K562 (cell line): ENCODE results near the gene DNMT3A. TPM values are rescaled to one million over a fixed set of nuclear protein-coding genes. Genes with fewer than 3 reads are reported as not detected.

Experiments
- ATAC-seq: fragments of 200-7000 bp; cut with Tn5 transposase; 3 replicates; pipeline ENCODE4 v1.9.1; 2020; ENCODE audit warnings: moderate library complexity
- BruUV-seq: library from RNA; stranded (reverse); fragments of 400-500 nt; replicated peaks from 2 replicates; lab custom pipeline; 2021; lab: Mats Ljungman, UMichigan
- CTCF ChIA-PET: fragments of 300-600 bp; formaldehyde crosslinking; extraction: SDS; loops from one replicate; lab custom pipeline; 2021; ENCODE audit warnings: low intra/inter-chr PET ratio; lab: Yijun Ruan, JAX
- POLR2A ChIA-PET: fragments of 300-600, 350-650 bp; sonication (Branson Sonifier 250); formaldehyde crosslinking; extraction: SDS; loops from one replicate; lab custom pipeline; 2021; ENCODE audit warnings: antibody characterized with exemption, inconsistent platforms; lab: Yijun Ruan, JAX
- DNase-seq, 4 experiments: peaks; one replicate each; pipeline versions ENCODE4 v3.0.0 to v3.0.0-alpha.2; 2011 to 2018; ENCODE audit warnings: low spot score in 3 of 4, mixed read lengths in 3 of 4; ENCODE audit errors: extremely low read depth in 1 of 4
- FAIRE-seq: peaks from 2 replicates; lab custom pipeline; 2011; peaks lifted over from hg19 to GRCh38; lab: Jason Lieb, UNC
- H2AFZ ChIP-seq: 2 replicates; pipeline ENCODE4 v1.6.0; 2011; ENCODE audit warnings: low read depth, low read length, control low read depth, inconsistent platforms
- H3K27ac ChIP-seq: fragments of 200-600 bp; 3 replicates; pipeline ENCODE4 v1.8.0; 2011; ENCODE audit warnings: low read depth, mild to moderate bottlenecking, control low read depth, inconsistent platforms, low read length, moderate library complexity, mixed read lengths; ENCODE audit errors: extremely low read depth
- H3K27me3 ChIP-seq, 2 experiments: fragments of 300-600 bp in 1 of 2; 2 replicates in 1 of 2; 3 replicates in 1 of 2; pipeline versions ENCODE4 v1.6.0 to v1.8.0; 2011; ENCODE audit warnings: inconsistent platforms in 2 of 2, low read length in 2 of 2, mild to moderate bottlenecking in 1 of 2, mixed read lengths in 1 of 2, moderate library complexity in 1 of 2; ENCODE audit not compliant: control insufficient read depth in 2 of 2, insufficient read depth in 2 of 2
- H3K36me3 ChIP-seq: fragments of 300-600 bp; 3 replicates; pipeline ENCODE4 v1.8.0; 2011; ENCODE audit warnings: mild to moderate bottlenecking, low read length, inconsistent platforms; ENCODE audit not compliant: control insufficient read depth, insufficient read depth
- H3K4me1 ChIP-seq, 2 experiments: fragments of 200-600 bp in 1 of 2; replicated peaks in 1 of 2; 2 replicates in 1 of 2; 3 replicates in 1 of 2; pipeline versions ENCODE4 v1.5.1 to v1.8.0; 2011; ENCODE audit warnings: inconsistent platforms in 2 of 2, low read length in 2 of 2, mild to moderate bottlenecking in 1 of 2, mixed read lengths in 1 of 2, moderate library complexity in 1 of 2; ENCODE audit not compliant: control insufficient read depth in 2 of 2, insufficient read depth in 2 of 2
- H3K4me2 ChIP-seq: 2 replicates; pipeline ENCODE4 v1.6.1; 2011; ENCODE audit warnings: low read length, control low read depth, inconsistent platforms, mixed read lengths; ENCODE audit not compliant: insufficient read depth
- H3K4me3 ChIP-seq: fragments of 200-600 bp; sonication (generic), shearing (Covaris generic); 2 replicates; pipeline ENCODE4 v1.5.1; 2016; ENCODE audit warnings: control low read depth, inconsistent platforms
- H3K79me2 ChIP-seq: fragments of 200-600 bp; 3 replicates; pipeline ENCODE4 v1.8.0; 2011; ENCODE audit warnings: low read length, inconsistent platforms; ENCODE audit not compliant: control insufficient read depth, insufficient read depth
- H3K9ac ChIP-seq, 2 experiments: 2 replicates each; pipeline versions ENCODE4 v1.6.0 to v1.6.1; 2011; ENCODE audit warnings: low read depth in 2 of 2, low read length in 2 of 2, control low read depth in 1 of 2, inconsistent platforms in 1 of 2, mild to moderate bottlenecking in 1 of 2, mixed read lengths in 1 of 2; ENCODE audit not compliant: insufficient read depth in 1 of 2
- H3K9me1 ChIP-seq: one replicate; pipeline ENCODE4 v1.6.0; 2011; ENCODE audit warnings: inconsistent platforms, mild to moderate bottlenecking, low read length, moderate library complexity; ENCODE audit not compliant: control insufficient read depth, insufficient read depth
- H3K9me3 ChIP-seq: replicated peaks from 2 replicates; pipeline ENCODE4 v1.5.1; 2011; ENCODE audit warnings: low read depth, low read length, inconsistent platforms; ENCODE audit not compliant: control insufficient read depth, insufficient read depth
- H4K20me1 ChIP-seq: replicated peaks from 2 replicates; pipeline ENCODE4 v1.6.1; 2011; ENCODE audit warnings: low read length, inconsistent platforms, mixed read lengths; ENCODE audit not compliant: control insufficient read depth, insufficient read depth
- DLX4 ChIP-seq: fragments of 250-450 bp; sonication (Bioruptor Pico); IDR thresholded peaks from 2 replicates; pipeline ENCODE4 v1.6.1; 2021; ENCODE audit warnings: mild to moderate bottlenecking
- SAP30 ChIP-seq: fragments of 200-600 bp; sonication (generic); IDR thresholded peaks from 2 replicates; pipeline ENCODE4 v1.6.1; 2012; ENCODE audit warnings: borderline replicate concordance, low read depth, mild to moderate bottlenecking, moderate library complexity, low read length, control low read depth, inconsistent platforms; ENCODE audit not compliant: insufficient read depth, poor library complexity, severe bottlenecking
- TAL1 ChIP-seq: fragments of 450-650 bp; IDR thresholded peaks from 2 replicates; pipeline ENCODE4 v1.6.1; 2016; ENCODE audit warnings: mild to moderate bottlenecking
- USF1 ChIP-seq: sonication (generic); formaldehyde crosslinking; IDR thresholded peaks from 2 replicates; pipeline ENCODE4 v1.9.0; 2022; ENCODE audit warnings: mild to moderate bottlenecking, missing genetic modification reagents
- XRCC4 ChIP-seq: IDR thresholded peaks from one replicate; pipeline ENCODE4 v1.6.1; 2011; ENCODE audit not compliant: insufficient read depth, insufficient read length; ENCODE audit errors: extremely low read depth
- WGBS: fragments of 100-300 bp; shearing (Covaris generic); methylation state at CpG from one replicate; pipeline ENCODE4 v1.1.6; 2016; ENCODE audit warnings: low coverage, mixed read lengths; ENCODE audit not compliant: insufficient coverage; ENCODE audit errors: missing lambda C conversion rate; 5-methylcytosine and 5-hydroxymethylcytosine counted together
- in situ Hi-C: fragments of 300-500 bp; cut with MboI; formaldehyde crosslinking; loops from 4 replicates; pipeline ENCODE4 v1.15.0; 2018; ENCODE audit warnings: inconsistent platforms, mixed read lengths
- intact Hi-C: fragments of 100-400 bp; cut with micrococcal nuclease; formaldehyde crosslinking; loops from 2 replicates; pipeline ENCODE4 v1.14.2; 2022
- polyA plus RNA-seq, 8 experiments: library from polyadenylated mRNA; depleted of rRNA in 4 of 8; stranded (reverse) in 5 of 8; unstranded in 3 of 8; fragments of >200 nt; fragmentation: Nextera tagmentation in 2 of 8; fragmentation: Illumina TruSeq in 1 of 8; extraction: Ambion mirVana in 2 of 8; extraction: Trizol in 1 of 8; gene quantifications; 2 replicates each; pipeline versions ENCODE4 v1.2.1 to v1.2.3, GENCODE V29; 2011 to 2014; ENCODE audit warnings: inconsistent platforms in 1 of 8, missing spikeins in 1 of 8
- total RNA-seq, 7 experiments: library from RNA; depleted of rRNA in 6 of 7; stranded (reverse); fragments of >200 nt in 6 of 7; fragmentation: Illumina TruSeq in 2 of 7; extraction: Trizol in 2 of 7; gene quantifications; 2 replicates each; pipeline versions ENCODE4 v1.2.1 to v1.2.3, GENCODE V29; 2011 to 2021; ENCODE audit warnings: low replicate concordance in 1 of 7

The DNMT3A gene
- total and polyA plus RNA-seq, 9 of the 15 experiments (the other 6 are each of a cell fraction or from before 2014, with no cell fraction given) = 3.0 to 16.0 (median 6.1) TPM

GRCh38 chr2:25356088-25356487, 14.4 kb upstream of the DNMT3A start:
- intact Hi-C loops = no loop called here
- no TSS peak for BruUV-seq
- Histone ChIP-seq H3K9me1 (no peaks in the 10 kb centered on the region), H3K27ac (no peak overlapping the region), H2AFZ (no peak overlapping the region), H3K4me3 (no peak overlapping the region), H3K4me1 (no peaks in the 10 kb centered on the region), H3K27me3 (peaks cover 32 to 68% of the 10 kb centered on the region in 2 experiments), H3K9ac (no peak overlapping the region), H3K9me3 (no peaks in the 10 kb centered on the region), H3K79me2 (no peaks in the 10 kb centered on the region), H4K20me1 (no peaks in the 10 kb centered on the region), H3K36me3 (no peaks in the 10 kb centered on the region), H3K4me2 (no peak overlapping the region)
- 8% methylated on average over 4 of the region's 4 CpGs for WGBS
- in situ Hi-C loops = no loop called here
- ChIA-PET POLR2A (no interaction called here), CTCF (no interaction called here)
- DNase-seq (no peak), FAIRE-seq (no peak), ATAC-seq (no peak)
- TF ChIP-seq TAL1 = no peak
- no peak for TF ChIP-seq SAP30
- TF ChIP-seq XRCC4 = no peak
- TF ChIP-seq USF1 (CRISPR knock-in tag) = no peak
- TF ChIP-seq DLX4 (CRISPR knock-in tag) = no peak
